GM13976 (cell line): ENCODE data around the gene ROBO1.

ENCODE experiments used
- DNase-seq: peaks from one replicate; pipeline ENCODE4 v3.0.0; 2012; ENCODE audit warnings: low spot score
- CTCF ChIP-seq: IDR thresholded peaks from 2 replicates; pipeline ENCODE4 v1.5.1; 2012; ENCODE audit warnings: borderline replicate concordance, mild to moderate bottlenecking; ENCODE audit not compliant: insufficient read depth; ENCODE audit errors: extremely low read depth, missing control alignments, control extremely low read depth
- in situ Hi-C: fragments of 300-500 bp; cut with MboI; formaldehyde crosslinking; loops from one replicate; pipeline ENCODE4 v1.12.0; 2022; ENCODE audit warnings: low sequenced_read_pairs, mixed read lengths, inconsistent platforms; ENCODE audit not compliant: unreplicated experiment

Gene ROBO1

GRCh38 chr3:79011821-79012529, 755.8 kb downstream of the ROBO1 start:
- in situ Hi-C loops: no loop called here

GRCh38 chr3:79009861-79010260, 757.9 kb downstream of the ROBO1 start:
- in situ Hi-C loops: no loop called here
- TF ChIP-seq CTCF: no peak
- DNase-seq: no peak

More at GRCh38 chr3:79011821-79012529, 755.8 kb downstream of the ROBO1 start:
- no peak for TF ChIP-seq CTCF
- no peak for DNase-seq

- in situ Hi-C loops: no loop called here
- no peak for TF ChIP-seq CTCF
- no peak for DNase-seq
Observed at GRCh38 chr3:79006077-79006476, 761.7 kb downstream of the ROBO1 start.

- no peak for TF ChIP-seq CTCF
- in situ Hi-C loops: no loop called here
- DNase-seq: no peak
Observed at GRCh38 chr3:79005084-79005483, 762.7 kb downstream of the ROBO1 start.

GRCh38 chr3:79003994-79004393, 763.8 kb downstream of the ROBO1 start:
- in situ Hi-C loops: no loop called here
- TF ChIP-seq CTCF: no peak
- no peak for DNase-seq

GRCh38 chr3:79002465-79003372, 765.1 kb downstream of the ROBO1 start:
- in situ Hi-C loops: no loop called here
- no peak for DNase-seq
- no peak for TF ChIP-seq CTCF
